ENCODE results near the gene UCN3.

Gene UCN3

GRCh38 chr10:5364890-5365338, at the start of gene UCN3:
TSS of gene UCN3 (plus strand) at chr10:5364966. CDS start at chr10:5373721, 8,755 bp downstream.
- no peak for DNase-seq

GRCh38 chr10:5317547-5318107, 47.1 kb upstream of the UCN3 start:
- DNase-seq = peak; percentile 86 to 92 (median 91)

- no peak for DNase-seq
Measured at GRCh38 chr10:5318148-5318547, 46.6 kb upstream of the UCN3 start.

GRCh38 chr10:5319863-5320262, 44.9 kb upstream of the UCN3 start:
- DNase-seq = no peak

GRCh38 chr10:5321273-5321672, 43.5 kb upstream of the UCN3 start:
- DNase-seq = no peak

GRCh38 chr10:5323446-5323845, 41.3 kb upstream of the UCN3 start:
- no peak for DNase-seq

GRCh38 chr10:5325076-5325475, 39.7 kb upstream of the UCN3 start:
- peak in 2 of 3 donors; percentile 21 to 25 for DNase-seq

- DNase-seq = peak in 2 of 3 donors; percentile 31 to 55
Measured at GRCh38 chr10:5334196-5334880, 30.4 kb upstream of the UCN3 start.

GRCh38 chr10:5338010-5338409, 26.8 kb upstream of the UCN3 start:
- DNase-seq = no peak

- no peak for DNase-seq
Measured at GRCh38 chr10:5343092-5343491, 21.7 kb upstream of the UCN3 start.

GRCh38 chr10:5343561-5343960, 21.2 kb upstream of the UCN3 start:
- DNase-seq = peak in 2 of 3 donors; percentile 41

- DNase-seq = no peak
Measured at GRCh38 chr10:5343979-5344378, 20.8 kb upstream of the UCN3 start.

GRCh38 chr10:5344746-5345145, 20.0 kb upstream of the UCN3 start:
- DNase-seq = no peak

- DNase-seq = no peak
Measured at GRCh38 chr10:5346881-5347280, 17.9 kb upstream of the UCN3 start.

- DNase-seq = no peak
Measured at GRCh38 chr10:5349362-5349761, 15.4 kb upstream of the UCN3 start.

- DNase-seq = no peak
Measured at GRCh38 chr10:5354068-5354467, 10.7 kb upstream of the UCN3 start.

- peak; percentile 11 to 31 (median 22) for DNase-seq
Measured at GRCh38 chr10:5355594-5356301, 9.0 kb upstream of the UCN3 start.

GRCh38 chr10:5356302-5356763, 8.4 kb upstream of the UCN3 start:
- DNase-seq = peak; percentile 11 to 47 (median 46)

- no peak for DNase-seq
Measured at GRCh38 chr10:5360318-5360915, 4.3 kb upstream of the UCN3 start.

- DNase-seq = peak in 1 of 3 donors; percentile 14
Measured at GRCh38 chr10:5361966-5362365, 2.8 kb upstream of the UCN3 start.

GRCh38 chr10:5362873-5363272, 1.9 kb upstream of the UCN3 start:
- DNase-seq = no peak

GRCh38 chr10:5364374-5364773, 392 bp upstream of the UCN3 start:
- no peak for DNase-seq

- no peak for DNase-seq
Measured at GRCh38 chr10:5365928-5366327, 1.2 kb downstream of the UCN3 start.
